A673 (cell line): ENCODE measurements around the gene TRIP10. TPM values are rescaled to one million over a fixed set of nuclear protein-coding genes. Genes with fewer than 3 reads are reported as not detected.

Experiments
- BruUV-seq: library from RNA; stranded (reverse); fragments of 400-500 nt; replicated peaks from 2 replicates; lab custom pipeline; 2021; lab: Mats Ljungman, UMichigan
- CTCF ChIA-PET: fragments of 300-600 bp; sonication (Branson Sonifier 250); formaldehyde crosslinking; loops from one replicate; lab custom pipeline; 2022; ENCODE audit warnings: antibody characterized with exemption; lab: Charles Lee
- POLR2A ChIA-PET: fragments of 300-600 bp; sonication (Branson Sonifier 250); formaldehyde crosslinking; loops from one replicate; lab custom pipeline; 2022; ENCODE audit warnings: antibody characterized with exemption; ENCODE audit not compliant: low non-redundant PET; lab: Charles Lee
- DNase-seq: peaks from one replicate; pipeline ENCODE4 v3.0.0-alpha.2; 2015; ENCODE audit warnings: low spot score
- H3K27ac ChIP-seq: fragments of 200-600 bp; sonication (generic); 2 replicates; pipeline ENCODE4 v1.5.1; 2016; ENCODE audit warnings: mixed run types, low read depth, mild to moderate bottlenecking, mixed read lengths, antibody characterized with exemption, low read length; ENCODE audit not compliant: poor library complexity, severe bottlenecking
- H3K27me3 ChIP-seq: fragments of 200-600 bp; sonication (generic); replicated peaks from 2 replicates; pipeline ENCODE4 v1.6.1; 2017; ENCODE audit warnings: mixed run types, low read depth, mild to moderate bottlenecking, mixed read lengths, antibody characterized with exemption, low read length; ENCODE audit not compliant: insufficient read depth, poor library complexity
- H3K36me3 ChIP-seq: fragments of 200-600 bp; sonication (generic); 2 replicates; pipeline ENCODE4 v1.6.1; 2016; ENCODE audit warnings: mixed run types, mild to moderate bottlenecking, mixed read lengths, antibody characterized with exemption, low read length; ENCODE audit not compliant: insufficient read depth, poor library complexity, severe bottlenecking
- H3K4me1 ChIP-seq: fragments of 200-600 bp; sonication (generic); 2 replicates; pipeline ENCODE4 v1.6.1; 2017; ENCODE audit warnings: mixed run types, mild to moderate bottlenecking, mixed read lengths, antibody characterized with exemption, low read length; ENCODE audit not compliant: insufficient read depth, poor library complexity, severe bottlenecking
- H3K4me3 ChIP-seq: fragments of 200-600 bp; sonication (generic); 2 replicates; pipeline ENCODE4 v1.5.1; 2016; ENCODE audit warnings: low read depth, mixed run types, mild to moderate bottlenecking, mixed read lengths, low read length; ENCODE audit not compliant: poor library complexity, severe bottlenecking
- H3K9me3 ChIP-seq: fragments of 200-600 bp; sonication (generic); 2 replicates; pipeline ENCODE4 v1.6.1; 2016; ENCODE audit warnings: mixed run types, low read depth, mild to moderate bottlenecking, mixed read lengths, antibody characterized with exemption, low read length; ENCODE audit not compliant: poor library complexity, severe bottlenecking
- CTCF ChIP-seq: fragments of 300-800, 200-600 bp; sonication (generic); conservative IDR thresholded peaks from 2 replicates; pipeline ENCODE4 v1.5.1; 2017; ENCODE audit warnings: low read depth, mild to moderate bottlenecking, antibody characterized with exemption, low read length, moderate library complexity, mixed read lengths
- EZH2 ChIP-seq: fragments of 200-600 bp; sonication (generic); IDR thresholded peaks from 2 replicates; pipeline ENCODE4 v1.6.1; 2017; ENCODE audit warnings: borderline replicate concordance, low read depth, mild to moderate bottlenecking, mixed read lengths, antibody characterized with exemption, low read length; ENCODE audit not compliant: poor library complexity, severe bottlenecking
- intact Hi-C: fragments of 100-400 bp; cut with micrococcal nuclease; formaldehyde crosslinking; loops from one replicate; pipeline ENCODE4 v1.10.0; 2022; ENCODE audit not compliant: unreplicated experiment
- total RNA-seq: library from RNA; stranded (reverse); gene quantifications from 2 replicates; pipeline ENCODE4 v1.2.3, GENCODE V29; 2021

TRIP10 gene
- total RNA-seq, 1 experiment from 2014 or later = 70.2 TPM

- ChIA-PET CTCF (interaction anchor here (1.1 kb wide), 1 partner anchor 237 kb away, joined by 10 read pairs; no protein-coding TSS in a partner anchor), POLR2A (interaction anchor here (0.6 kb wide), 1 partner anchor 223 kb away, joined by 3 read pairs; the partner anchor contains the start of gene TNFSF9)
- no TSS peak for BruUV-seq
- Histone ChIP-seq H3K27me3 (no peaks in the 10 kb centered on the region), H3K36me3 (peaks cover 42% of the 10 kb centered on the region), H3K4me3 (peak overlapping the region; percentile 50), H3K9me3 (no peaks in the 10 kb centered on the region), H3K4me1 (peaks cover 3% of the 10 kb centered on the region), H3K27ac (peak overlapping the region; percentile 48)
- DNase-seq = peak; percentile 96
- intact Hi-C loops = loop anchor here (1.0 to 5.0 kb wide), 2 partner anchors 14 to 236 kb away; partner anchors contain the start of gene SH2D3A
- no peak for TF ChIP-seq EZH2
- TF ChIP-seq CTCF = peak; percentile 62
Observed at GRCh38 chr19:6753178-6754031, 13.9 kb downstream of the TRIP10 start.

GRCh38 chr19:6754136-6754535 is 14.7 kb downstream of the TRIP10 start:
- CTCF ChIA-PET = no interaction called here
- POLR2A ChIA-PET = no interaction called here
- Histone ChIP-seq H3K4me1 (peaks cover 3% of the 10 kb centered on the region), H3K36me3 (peaks cover 34% of the 10 kb centered on the region), H3K9me3 (no peaks in the 10 kb centered on the region), H3K27me3 (no peaks in the 10 kb centered on the region), H3K4me3 (no peak overlapping the region), H3K27ac (no peak overlapping the region)
- intact Hi-C loops = loop anchor here (5.0 kb wide), 1 partner anchor 237 kb away; no protein-coding TSS in a partner anchor
- BruUV-seq = no TSS peak
- no peak for DNase-seq
- TF ChIP-seq EZH2 (no peak), CTCF (no peak)

GRCh38 chr19:6754653-6755463 is 15.4 kb downstream of the TRIP10 start:
- no TSS peak for BruUV-seq
- Histone ChIP-seq H3K4me1 (peaks cover 3% of the 10 kb centered on the region), H3K27me3 (no peaks in the 10 kb centered on the region), H3K36me3 (peaks cover 27% of the 10 kb centered on the region), H3K9me3 (no peaks in the 10 kb centered on the region), H3K4me3 (no peak overlapping the region), H3K27ac (no peak overlapping the region)
- POLR2A ChIA-PET = no interaction called here
- TF ChIP-seq EZH2 = no peak
- no peak for TF ChIP-seq CTCF
- no peak for DNase-seq
- intact Hi-C loops = loop anchor here (5.0 kb wide), 1 partner anchor 238 kb away; no protein-coding TSS in a partner anchor
- CTCF ChIA-PET = no interaction called here
